Hepatocyte (in vitro differentiated cells): ENCODE results near the gene STXBP6. TPM values are rescaled to one million over a fixed set of nuclear protein-coding genes. Genes with fewer than 3 reads are reported as not detected.

Experiments used
- DNase-seq: peaks from one replicate; pipeline ENCODE4 v3.0.0-alpha.2; 2016; ENCODE audit warnings: low spot score
- H2AFZ ChIP-seq: fragments of 200-600 bp; sonication (generic); 2 replicates; pipeline ENCODE4 v1.6.0; 2016; ENCODE audit warnings: antibody characterized with exemption, mild to moderate bottlenecking
- H3K27ac ChIP-seq: fragments of 200-600 bp; sonication (generic); 2 replicates; pipeline ENCODE4 v1.5.1; 2016; ENCODE audit warnings: mild to moderate bottlenecking
- H3K27me3 ChIP-seq: fragments of 200-600 bp; sonication (generic); 2 replicates; pipeline ENCODE4 v1.6.1; 2016
- H3K36me3 ChIP-seq: fragments of 200-600 bp; sonication (generic); replicated peaks from 2 replicates; pipeline ENCODE4 v1.5.1; 2016; ENCODE audit warnings: low read depth; ENCODE audit not compliant: insufficient read depth
- H3K4me1 ChIP-seq: fragments of 200-600 bp; sonication (generic); 2 replicates; pipeline ENCODE4 v1.5.1; 2016; ENCODE audit warnings: mild to moderate bottlenecking, moderate library complexity; ENCODE audit not compliant: insufficient read depth
- H3K4me2 ChIP-seq: fragments of 200-600 bp; sonication (generic); 2 replicates; pipeline ENCODE4 v1.6.0; 2016
- H3K4me3 ChIP-seq: fragments of 200-600 bp; sonication (generic); 2 replicates; pipeline ENCODE4 v1.5.1; 2016; ENCODE audit warnings: mild to moderate bottlenecking
- H3K79me2 ChIP-seq: fragments of 200-600 bp; sonication (generic); 2 replicates; pipeline ENCODE4 v1.6.0; 2017; ENCODE audit warnings: mild to moderate bottlenecking
- H3K9me2 ChIP-seq: fragments of 200-600 bp; sonication (generic); replicated peaks from 2 replicates; pipeline ENCODE4 v1.6.0; 2017; ENCODE audit warnings: mild to moderate bottlenecking; ENCODE audit not compliant: insufficient read depth
- H3K9me3 ChIP-seq: fragments of 200-600 bp; sonication (generic); 2 replicates; pipeline ENCODE4 v1.5.1; 2016; ENCODE audit warnings: low read depth, mild to moderate bottlenecking
- H4K20me1 ChIP-seq: fragments of 200-600 bp; sonication (generic); 2 replicates; pipeline ENCODE4 v1.6.0; 2016; ENCODE audit warnings: mild to moderate bottlenecking; ENCODE audit not compliant: insufficient read depth, poor library complexity, severe bottlenecking
- EZH2 ChIP-seq: fragments of 200-600 bp; sonication (generic); IDR thresholded peaks from 2 replicates; pipeline ENCODE4 v1.6.1; 2016; ENCODE audit warnings: antibody characterized with exemption, mild to moderate bottlenecking, borderline replicate concordance
- EZH2phosphoT487 ChIP-seq: fragments of 200-600 bp; sonication (generic); IDR thresholded peaks from one replicate; pipeline ENCODE4 v1.6.1; 2018; ENCODE audit warnings: antibody characterized with exemption, mild to moderate bottlenecking, low read depth, moderate library complexity; ENCODE audit not compliant: unreplicated experiment, severe bottlenecking
- WGBS: methylation state at CpG from one replicate; pipeline ENCODE4 v1.1.6; 2016; ENCODE audit warnings: low lambda C conversion rate; ENCODE audit errors: missing lambda C conversion rate; 5-methylcytosine and 5-hydroxymethylcytosine counted together
- polyA plus RNA-seq: library from polyadenylated mRNA; unstranded; fragments of >200 nt; fragmentation: Nextera tagmentation; extraction: Ambion mirVana; gene quantifications from 2 replicates; pipeline ENCODE4 v1.2.1, GENCODE V29; 2016
- total RNA-seq: library from RNA; depleted of rRNA; stranded (reverse); fragments of >200 nt; gene quantifications from 2 replicates; pipeline ENCODE4 v1.2.3, GENCODE V29; 2014
- TF ChIP-seq, protein P1 (sequence below): fragments of 200-600 bp; sonication (generic); IDR thresholded peaks from 2 replicates; pipeline ENCODE4 v1.5.1; 2016; ENCODE audit warnings: antibody characterized with exemption, mild to moderate bottlenecking; ENCODE audit not compliant: poor library complexity

STXBP6 gene
- total and polyA plus RNA-seq, 2 experiments from 2014 or later: 34.1 to 44.9 TPM

DNA sequence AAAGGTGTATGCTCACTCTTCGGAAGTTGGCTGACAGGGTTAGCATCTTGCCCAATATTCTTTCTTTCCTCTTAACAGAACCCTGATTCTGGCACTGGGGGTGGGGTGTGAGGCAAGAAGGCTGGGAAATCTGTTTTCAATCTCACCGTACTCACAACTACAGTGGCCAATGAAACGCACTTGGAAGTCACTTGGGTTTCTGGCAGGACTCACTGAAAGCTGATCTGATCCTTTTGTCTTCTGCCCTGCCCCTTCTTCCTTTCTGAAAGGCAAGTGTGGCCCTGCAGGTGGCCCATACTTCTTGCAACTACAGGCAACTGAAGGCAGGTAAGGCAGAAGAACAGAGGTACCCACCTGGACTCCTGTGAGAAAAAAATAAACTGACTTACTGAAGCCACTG is 106.9 kb downstream of the STXBP6 start:
- TF ChIP-seq, protein P1, sequence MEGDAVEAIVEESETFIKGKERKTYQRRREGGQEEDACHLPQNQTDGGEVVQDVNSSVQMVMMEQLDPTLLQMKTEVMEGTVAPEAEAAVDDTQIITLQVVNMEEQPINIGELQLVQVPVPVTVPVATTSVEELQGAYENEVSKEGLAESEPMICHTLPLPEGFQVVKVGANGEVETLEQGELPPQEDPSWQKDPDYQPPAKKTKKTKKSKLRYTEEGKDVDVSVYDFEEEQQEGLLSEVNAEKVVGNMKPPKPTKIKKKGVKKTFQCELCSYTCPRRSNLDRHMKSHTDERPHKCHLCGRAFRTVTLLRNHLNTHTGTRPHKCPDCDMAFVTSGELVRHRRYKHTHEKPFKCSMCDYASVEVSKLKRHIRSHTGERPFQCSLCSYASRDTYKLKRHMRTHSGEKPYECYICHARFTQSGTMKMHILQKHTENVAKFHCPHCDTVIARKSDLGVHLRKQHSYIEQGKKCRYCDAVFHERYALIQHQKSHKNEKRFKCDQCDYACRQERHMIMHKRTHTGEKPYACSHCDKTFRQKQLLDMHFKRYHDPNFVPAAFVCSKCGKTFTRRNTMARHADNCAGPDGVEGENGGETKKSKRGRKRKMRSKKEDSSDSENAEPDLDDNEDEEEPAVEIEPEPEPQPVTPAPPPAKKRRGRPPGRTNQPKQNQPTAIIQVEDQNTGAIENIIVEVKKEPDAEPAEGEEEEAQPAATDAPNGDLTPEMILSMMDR: no peak
- TF ChIP-seq EZH2phosphoT487 (no peak), EZH2 (no peak)
- Histone ChIP-seq H3K9me3 (no peaks in the 10 kb centered on the region), H3K79me2 (peaks cover 48% of the 10 kb centered on the region), H3K36me3 (no peaks in the 10 kb centered on the region), H3K9me2 (no peaks in the 10 kb centered on the region), H3K27me3 (no peaks in the 10 kb centered on the region), H3K27ac (no peak overlapping the region), H3K4me3 (no peak overlapping the region), H3K4me1 (no peaks in the 10 kb centered on the region), H2AFZ (no peak overlapping the region), H3K4me2 (no peak overlapping the region), H4K20me1 (no peaks in the 10 kb centered on the region)
- WGBS: 61% methylated on average over 3 of the region's 3 CpGs
- no peak for DNase-seq

GRCh38 chr14:24941719-24942118 is 108.2 kb downstream of the STXBP6 start:
- TF ChIP-seq EZH2phosphoT487 (no peak), EZH2 (no peak)
- TF ChIP-seq, protein P1: no peak
- no peaks in the 10 kb centered on the region for H3K9me3 ChIP-seq
- H3K79me2 ChIP-seq: peaks cover 38% of the 10 kb centered on the region
- no peaks in the 10 kb centered on the region for H3K4me1 ChIP-seq
- no peak overlapping the region for H3K4me2 ChIP-seq
- no peaks in the 10 kb centered on the region for H3K36me3 ChIP-seq
- H3K9me2 ChIP-seq: no peaks in the 10 kb centered on the region
- peak; percentile 65 for DNase-seq
- no peak overlapping the region for H3K27ac ChIP-seq
- no peak overlapping the region for H2AFZ ChIP-seq
- 71% methylated on average over 1 of the region's 1 CpG for whole genome bisulfite sequencing
- no peak overlapping the region for H3K4me3 ChIP-seq
- no peaks in the 10 kb centered on the region for H4K20me1 ChIP-seq
- no peaks in the 10 kb centered on the region for H3K27me3 ChIP-seq

GRCh38 chr14:24940213-24940783 is 109.6 kb downstream of the STXBP6 start:
- Histone ChIP-seq H3K4me3 (no peak overlapping the region), H2AFZ (no peak overlapping the region), H3K9me3 (no peaks in the 10 kb centered on the region), H3K36me3 (no peaks in the 10 kb centered on the region), H3K27me3 (no peaks in the 10 kb centered on the region), H3K4me1 (no peaks in the 10 kb centered on the region), H3K9me2 (no peaks in the 10 kb centered on the region), H3K4me2 (no peak overlapping the region), H3K79me2 (peaks cover 24% of the 10 kb centered on the region), H3K27ac (no peak overlapping the region), H4K20me1 (no peaks in the 10 kb centered on the region)
- no peak for DNase-seq
- WGBS: 87% methylated on average over 5 of the region's 5 CpGs
- TF ChIP-seq, protein P1: no peak
- no peak for TF ChIP-seq EZH2phosphoT487
- TF ChIP-seq EZH2: no peak
